Measurements from ENCODE around the gene H6PD. TPM values are rescaled to one million over a fixed set of nuclear protein-coding genes. Genes with fewer than 3 reads are reported as not detected.

The H6PD gene
- total and polyA plus RNA-seq, 4 donors = 28.9 to 134 (median 56.8) TPM

- no peak overlapping the region for H3K4me3 ChIP-seq (ENCODE audit: low read depth in 1 of 3, low read length in 3 of 3)
- H3K27ac ChIP-seq (ENCODE audit: low read depth in 1 of 2, low read length in 2 of 2) = no peak overlapping the region
- H3K27me3 ChIP-seq (ENCODE audit: control insufficient read depth in 4 of 4, insufficient read depth in 4 of 4, low read length in 3 of 4) = no peaks in the 10 kb centered on the region
- peaks cover 15 to 60% (median 50%) of the 10 kb centered on the region in 4 donors for H3K36me3 ChIP-seq (ENCODE audit: control insufficient read depth in 4 of 4, insufficient read depth in 3 of 4, low read depth in 1 of 4, low read length in 3 of 4)
- no peaks in the 10 kb centered on the region for H3K9me3 ChIP-seq (ENCODE audit: control insufficient read depth in 4 of 4, low read length in 3 of 4)
- no peak overlapping the region for H3K9ac ChIP-seq (ENCODE audit: low read depth in 1 of 2, low read length in 2 of 2)
- peaks cover 0 to 13% (median 7%) of the 10 kb centered on the region in 4 donors for H3K4me1 ChIP-seq (ENCODE audit: control insufficient read depth in 4 of 4, insufficient read depth in 4 of 4, low read length in 3 of 4)
- 92% methylated on average over 7 of the region's 7 CpGs for WGBS
- no peak for TF ChIP-seq MAX (IDR thresholded peaks at IDR 0.05)
- TF ChIP-seq NR2F2 (IDR thresholded peaks at IDR 0.05) = no peak
- no peak for TF ChIP-seq RAD21 (IDR thresholded peaks at IDR 0.05)
- no peak for DNase-seq (ENCODE audit: low spot score)
Measured at GRCh38 chr1:9267827-9268581, 33.4 kb downstream of the H6PD start.

GRCh38 chr1:9269078-9269501 is 34.5 kb downstream of the H6PD start:
- Histone ChIP-seq H3K4me1 (ENCODE audit: control insufficient read depth in 4 of 4, insufficient read depth in 4 of 4, low read length in 3 of 4) (peaks cover 0 to 2% (median 0%) of the 10 kb centered on the region in 4 donors), H3K36me3 (ENCODE audit: control insufficient read depth in 4 of 4, insufficient read depth in 3 of 4, low read depth in 1 of 4, low read length in 3 of 4) (peaks cover 9 to 50% (median 46%) of the 10 kb centered on the region in 4 donors), H3K9me3 (ENCODE audit: control insufficient read depth in 4 of 4, low read length in 3 of 4) (no peaks in the 10 kb centered on the region), H3K4me3 (ENCODE audit: low read depth in 1 of 3, low read length in 3 of 3) (no peak overlapping the region), H3K27me3 (ENCODE audit: control insufficient read depth in 4 of 4, insufficient read depth in 4 of 4, low read length in 3 of 4) (no peaks in the 10 kb centered on the region), H3K27ac (ENCODE audit: low read depth in 1 of 2, low read length in 2 of 2) (no peak overlapping the region), H3K9ac (ENCODE audit: low read depth in 1 of 2, low read length in 2 of 2) (no peak overlapping the region)
- 88% methylated on average over 17 of the region's 17 CpGs for WGBS
- TF ChIP-seq CTCF (IDR thresholded peaks at IDR 0.05; ENCODE audit: low read depth, low read length, missing input control) (no peak), ZBTB33 (IDR thresholded peaks at IDR 0.05) (no peak), TAF1 (conservative IDR thresholded peaks at IDR 0.05) (no peak), RAD21 (IDR thresholded peaks at IDR 0.05) (no peak), GABPA (IDR thresholded peaks at IDR 0.05 in 1 of 2, conservative IDR thresholded peaks at IDR 0.05 in 1 of 2) (no peak), HNF4G (IDR thresholded peaks at IDR 0.05) (no peak), MAX (IDR thresholded peaks at IDR 0.05) (no peak), REST (IDR thresholded peaks at IDR 0.05) (no peak), NR2F2 (IDR thresholded peaks at IDR 0.05) (no peak)
- no peak for DNase-seq (ENCODE audit: low spot score)

Data from liver (tissue), 9 donors.